Thyroid gland (tissue), 4 donors: ENCODE data around the gene MMAB. TPM values are rescaled to one million over a fixed set of nuclear protein-coding genes. Genes with fewer than 3 reads are reported as not detected.

Source experiments
- DNase-seq, 2 donors: peaks; one replicate each; pipeline ENCODE4 v3.0.0-alpha.2; 2019
- H3K27ac ChIP-seq, 3 donors: fragments of 200-600 bp; sonication (generic); 1 replicate in 2 of 3; 2 replicates in 1 of 3; pipeline ENCODE4 v1.5.1; 2016 to 2019; ENCODE audit warnings: mild to moderate bottlenecking in 1 of 3, moderate library complexity in 1 of 3
- H3K27me3 ChIP-seq: fragments of 200-600 bp; sonication (generic); one replicate; pipeline ENCODE4 v1.5.1; 2019
- H3K36me3 ChIP-seq, 2 donors: fragments of 200-600 bp; sonication (generic); one replicate each; pipeline ENCODE4 v1.5.1; 2016 to 2019
- H3K4me1 ChIP-seq, 2 donors: fragments of 200-600 bp; sonication (generic); one replicate each; pipeline ENCODE4 v1.5.1; 2017 to 2019
- H3K4me3 ChIP-seq, 3 donors: fragments of 200-600 bp; sonication (generic); replicated peaks in 1 of 3; 1 replicate in 2 of 3; 2 replicates in 1 of 3; pipeline ENCODE4 v1.5.1; 2016; ENCODE audit warnings: mild to moderate bottlenecking in 1 of 3
- H3K9me3 ChIP-seq: fragments of 200-600 bp; sonication (generic); one replicate; pipeline ENCODE4 v1.5.1; 2017
- POLR2A ChIP-seq, 2 donors: fragments of 450-650 bp; IDR thresholded peaks; one replicate each; pipeline ENCODE4 v1.6.1; 2017; ENCODE audit warnings: antibody characterized with exemption in 2 of 2, mild to moderate bottlenecking in 2 of 2, moderate library complexity in 1 of 2
- WGBS, 2 donors: methylation state at CpG; one replicate each; pipeline ENCODE4 v1.1.5; 2017; 5-methylcytosine and 5-hydroxymethylcytosine counted together
- intact Hi-C: fragments of 100-400 bp; cut with DNase I; formaldehyde crosslinking; loops from one replicate; pipeline ENCODE4 v1.15.1; 2023
- total RNA-seq, 4 donors: library from RNA; depleted of rRNA; stranded (reverse); fragments of >200 nt; gene quantifications; one replicate each; pipeline ENCODE4 v1.2.3, GENCODE V29; 2016
- TF ChIP-seq, protein P1 (sequence below), 6 experiments: fragments of 200-600 bp in 3 of 6; fragments of 450-650 bp in 3 of 6; sonication (generic) in 3 of 6; IDR thresholded peaks; one replicate each; pipeline ENCODE4 v1.5.1; 2016 to 2019; ENCODE audit warnings: antibody characterized with exemption in 6 of 6, mild to moderate bottlenecking in 2 of 6, inconsistent platforms in 1 of 6, moderate library complexity in 1 of 6

Gene MMAB
- total RNA-seq, 4 donors from 2014 or later, result 40.3 to 82.2 (median 69.7) TPM

DNA sequence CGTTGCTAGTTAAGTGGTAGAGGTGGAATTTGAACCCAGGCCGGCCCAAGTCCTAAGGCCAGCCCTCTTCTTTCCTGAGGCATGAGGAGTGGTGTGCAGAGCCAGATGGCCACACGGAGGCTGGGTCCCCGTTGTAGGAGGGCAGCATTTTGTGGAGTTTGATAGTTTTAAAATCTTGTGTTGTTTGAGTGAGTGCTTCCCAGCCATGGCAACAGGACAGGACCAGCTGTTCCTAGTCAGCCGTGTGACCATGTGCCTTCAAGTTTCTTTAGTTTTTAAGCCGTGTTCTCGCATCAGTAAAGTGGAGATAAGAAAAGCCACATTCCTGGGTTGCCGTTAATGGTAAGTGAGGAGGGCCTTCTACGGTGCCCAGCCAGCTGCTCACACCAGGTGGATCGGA lies 51.5 kb downstream of the MMAB start:
- H3K4me1 ChIP-seq, result peaks cover 0 to 11% of the 10 kb centered on the region in 2 donors
- no peak for DNase-seq
- peaks cover 61 to 66% of the 10 kb centered on the region in 2 donors for H3K36me3 ChIP-seq
- TF ChIP-seq, protein P1, sequence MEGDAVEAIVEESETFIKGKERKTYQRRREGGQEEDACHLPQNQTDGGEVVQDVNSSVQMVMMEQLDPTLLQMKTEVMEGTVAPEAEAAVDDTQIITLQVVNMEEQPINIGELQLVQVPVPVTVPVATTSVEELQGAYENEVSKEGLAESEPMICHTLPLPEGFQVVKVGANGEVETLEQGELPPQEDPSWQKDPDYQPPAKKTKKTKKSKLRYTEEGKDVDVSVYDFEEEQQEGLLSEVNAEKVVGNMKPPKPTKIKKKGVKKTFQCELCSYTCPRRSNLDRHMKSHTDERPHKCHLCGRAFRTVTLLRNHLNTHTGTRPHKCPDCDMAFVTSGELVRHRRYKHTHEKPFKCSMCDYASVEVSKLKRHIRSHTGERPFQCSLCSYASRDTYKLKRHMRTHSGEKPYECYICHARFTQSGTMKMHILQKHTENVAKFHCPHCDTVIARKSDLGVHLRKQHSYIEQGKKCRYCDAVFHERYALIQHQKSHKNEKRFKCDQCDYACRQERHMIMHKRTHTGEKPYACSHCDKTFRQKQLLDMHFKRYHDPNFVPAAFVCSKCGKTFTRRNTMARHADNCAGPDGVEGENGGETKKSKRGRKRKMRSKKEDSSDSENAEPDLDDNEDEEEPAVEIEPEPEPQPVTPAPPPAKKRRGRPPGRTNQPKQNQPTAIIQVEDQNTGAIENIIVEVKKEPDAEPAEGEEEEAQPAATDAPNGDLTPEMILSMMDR (IDR thresholded peaks at IDR 0.05), result no peak
- TF ChIP-seq POLR2A (IDR thresholded peaks at IDR 0.05), result no peak
- 87% methylated on average over 9 to 10 of the region's 10 CpGs for WGBS, 2 donors
- H3K27me3 ChIP-seq, result no peaks in the 10 kb centered on the region
- H3K9me3 ChIP-seq, result no peaks in the 10 kb centered on the region
- H3K4me3 ChIP-seq, result no peak overlapping the region
- intact Hi-C loops, result no loop called here
- H3K27ac ChIP-seq, result no peak overlapping the region

DNA sequence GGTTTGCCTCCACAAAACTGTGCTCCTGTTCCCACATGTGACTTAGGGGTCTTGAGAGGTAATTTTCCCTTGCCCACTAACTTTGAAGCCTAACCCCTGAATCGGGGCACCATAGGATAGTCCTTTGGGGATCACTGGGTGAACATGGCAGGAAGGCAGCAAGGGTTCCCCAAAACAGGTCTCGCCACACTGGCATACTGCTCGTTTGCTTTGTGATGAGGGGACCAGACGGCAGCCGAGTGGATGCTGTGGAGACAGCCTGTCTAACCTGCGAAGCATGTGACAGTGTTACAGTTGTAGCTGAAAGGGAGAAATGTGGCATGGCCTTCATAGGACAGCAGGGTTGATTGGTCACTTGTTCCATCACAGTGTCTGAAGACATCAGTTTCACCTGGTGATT lies 53.5 kb downstream of the MMAB start:
- H3K27ac ChIP-seq, result peak overlapping the region in 2 of 3 donors; percentile 40 to 52
- H3K36me3 ChIP-seq, result peaks cover 58 to 66% of the 10 kb centered on the region in 2 donors
- H3K4me3 ChIP-seq, result no peak overlapping the region
- TF ChIP-seq, protein P1 (IDR thresholded peaks at IDR 0.05), result no peak
- no peak for TF ChIP-seq POLR2A (IDR thresholded peaks at IDR 0.05)
- DNase-seq, result no peak
- peaks cover 0 to 11% of the 10 kb centered on the region in 2 donors for H3K4me1 ChIP-seq
- 71 to 79% methylated on average over 6 of the region's 6 CpGs for WGBS, 2 donors
- H3K27me3 ChIP-seq, result no peaks in the 10 kb centered on the region
- intact Hi-C loops, result loop anchor here (2.0 kb wide), 1 partner anchor 255 kb away; no protein-coding TSS in a partner anchor
- H3K9me3 ChIP-seq, result no peaks in the 10 kb centered on the region

DNA sequence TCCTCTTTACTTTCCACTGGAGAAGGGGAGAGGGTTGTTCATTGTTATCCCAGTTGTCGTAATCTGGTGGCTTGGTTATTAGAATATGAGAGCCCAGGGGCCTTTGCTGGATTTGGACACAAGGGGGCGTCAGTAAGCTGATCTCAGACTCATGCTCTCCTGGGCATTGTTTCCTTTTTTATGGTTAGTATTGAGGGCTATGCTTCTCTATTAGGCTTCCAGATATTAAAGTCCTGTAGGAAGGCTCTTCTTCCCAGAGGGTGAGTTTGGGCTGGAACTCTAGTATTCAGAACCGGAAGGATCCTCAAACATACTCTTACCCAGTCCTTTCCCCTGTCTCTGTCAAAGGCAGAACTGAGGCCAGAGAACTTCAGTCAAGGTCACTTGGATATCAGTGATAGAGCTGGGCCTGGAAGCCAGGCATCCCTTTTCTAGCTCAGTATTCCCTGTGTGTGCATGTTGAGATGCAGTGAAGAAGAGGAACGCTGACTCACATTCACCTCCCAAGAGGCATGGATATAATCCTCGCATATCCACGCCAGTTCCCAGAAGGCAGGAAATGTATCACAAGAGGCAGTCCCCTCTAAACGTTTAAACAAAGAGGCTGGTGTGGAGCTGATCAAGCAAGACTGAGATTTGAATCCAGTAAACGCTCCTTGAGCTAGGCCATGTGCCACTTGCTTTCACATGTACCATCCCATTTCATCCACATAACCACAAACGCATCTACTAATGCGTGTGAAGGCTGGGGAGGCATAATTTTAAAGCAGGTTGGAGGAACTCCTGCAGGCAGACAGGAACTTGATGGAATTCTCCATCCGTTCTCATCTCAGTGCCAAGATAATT lies 54.3 kb downstream of the MMAB start:
- H3K36me3 ChIP-seq, result peaks cover 55 to 64% of the 10 kb centered on the region in 2 donors
- intact Hi-C loops, result loop anchor here (2.0 kb wide), 1 partner anchor 256 kb away; no protein-coding TSS in a partner anchor
- peaks cover 0 to 11% of the 10 kb centered on the region in 2 donors for H3K4me1 ChIP-seq
- no peaks in the 10 kb centered on the region for H3K9me3 ChIP-seq
- H3K27ac ChIP-seq, result peak overlapping the region in 2 of 3 donors; percentile 40 to 52
- DNase-seq, result peak; percentile 67 to 71
- H3K27me3 ChIP-seq, result no peaks in the 10 kb centered on the region
- TF ChIP-seq POLR2A (IDR thresholded peaks at IDR 0.05), result no peak
- TF ChIP-seq, protein P1 (IDR thresholded peaks at IDR 0.05), result peak; percentile 66 to 81 (median 74)
- whole genome bisulfite sequencing, 2 donors, result 57 to 65% methylated on average over 11 of the region's 11 CpGs
- H3K4me3 ChIP-seq, result no peak overlapping the region

DNA sequence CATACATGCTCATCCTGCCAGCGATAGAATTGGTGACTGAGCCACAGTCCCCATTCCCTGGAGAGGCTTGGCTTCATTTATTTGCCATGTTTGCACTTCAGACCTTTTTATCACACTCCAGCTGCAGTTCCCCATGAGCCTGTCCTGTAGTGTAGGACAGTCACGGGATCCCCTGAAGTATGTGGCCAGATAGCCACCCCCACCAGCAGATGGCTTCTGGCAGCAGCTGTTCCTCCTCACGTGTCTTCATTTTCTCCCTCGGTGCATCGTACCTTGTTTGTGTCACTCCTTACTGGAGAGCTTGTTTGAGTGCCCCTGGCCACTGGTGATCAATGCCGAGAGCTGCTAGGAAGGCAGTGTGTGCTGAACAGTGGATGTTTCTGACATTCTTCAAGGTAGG lies 55.7 kb downstream of the MMAB start:
- H3K27me3 ChIP-seq, result no peaks in the 10 kb centered on the region
- no peak for DNase-seq
- TF ChIP-seq, protein P1 (IDR thresholded peaks at IDR 0.05), result no peak
- TF ChIP-seq POLR2A (IDR thresholded peaks at IDR 0.05), result no peak
- WGBS, 2 donors, result 84 to 88% methylated on average over 6 of the region's 6 CpGs
- H3K36me3 ChIP-seq, result peaks cover 58 to 65% of the 10 kb centered on the region in 2 donors
- H3K27ac ChIP-seq, result no peak overlapping the region
- H3K4me1 ChIP-seq, result peaks cover 0 to 11% of the 10 kb centered on the region in 2 donors
- no peaks in the 10 kb centered on the region for H3K9me3 ChIP-seq
- no peak overlapping the region for H3K4me3 ChIP-seq
- intact Hi-C loops, result loop anchor here (2.0 kb wide), 1 partner anchor 257 kb away; no protein-coding TSS in a partner anchor

DNA sequence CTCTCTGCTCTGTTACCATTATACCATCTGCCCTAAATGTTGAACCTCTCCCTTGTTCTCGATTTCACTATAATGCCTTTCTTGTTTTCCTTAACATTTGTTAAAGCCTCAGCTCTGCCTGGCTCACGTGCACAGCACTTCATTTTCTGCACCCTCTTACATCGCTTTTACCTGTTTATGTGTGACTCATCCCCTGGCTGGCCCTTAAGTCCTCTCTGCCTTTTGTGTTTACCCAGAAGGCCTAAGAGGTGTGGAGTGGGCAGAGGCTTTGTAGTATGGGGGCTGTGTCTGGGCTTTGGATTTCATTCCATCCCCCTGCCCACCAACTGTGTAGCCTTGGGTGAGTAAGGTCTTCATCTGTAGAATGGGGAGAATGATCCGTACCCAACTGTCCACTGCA lies 59.3 kb downstream of the MMAB start:
- DNase-seq, result no peak
- TF ChIP-seq, protein P1 (IDR thresholded peaks at IDR 0.05), result no peak
- no peak for TF ChIP-seq POLR2A (IDR thresholded peaks at IDR 0.05)
- H3K36me3 ChIP-seq, result peaks cover 73 to 75% of the 10 kb centered on the region in 2 donors
- intact Hi-C loops, result no loop called here
- H3K27me3 ChIP-seq, result no peaks in the 10 kb centered on the region
- H3K4me3 ChIP-seq, result no peak overlapping the region
- H3K27ac ChIP-seq, result no peak overlapping the region
- no peaks in the 10 kb centered on the region for H3K9me3 ChIP-seq
- 90 to 92% methylated on average over 4 of the region's 4 CpGs for WGBS, 2 donors
- H3K4me1 ChIP-seq, result peaks cover 0 to 10% of the 10 kb centered on the region in 2 donors
